Immature natural killer cell (primary cell): ENCODE measurements around the gene PPM1A. TPM values are rescaled to one million over a fixed set of nuclear protein-coding genes. Genes with fewer than 3 reads are reported as not detected.

Source experiments
- DNase-seq, 3 donors: peaks; one replicate each; pipeline ENCODE4 v3.0.0; 2022; ENCODE audit warnings: mixed read lengths in 1 of 3
- H3K27ac Mint-ChIP-seq, 6 donors: one replicate each; pipeline ENCODE4 v1.8.0; 2020; ENCODE audit warnings: mixed read lengths in 6 of 6, mild to moderate bottlenecking in 5 of 6, inconsistent platforms in 4 of 6, moderate library complexity in 3 of 6
- H3K27me3 Mint-ChIP-seq, 3 donors: one replicate each; pipeline ENCODE4 v1.8.0; 2020 to 2021; ENCODE audit warnings: low read depth in 3 of 3, mild to moderate bottlenecking in 3 of 3, mixed read lengths in 3 of 3, moderate library complexity in 3 of 3, inconsistent platforms in 1 of 3
- H3K36me3 Mint-ChIP-seq, 3 donors: one replicate each; pipeline ENCODE4 v1.8.0; 2020; ENCODE audit warnings: mixed read lengths in 3 of 3, inconsistent platforms in 2 of 3, mild to moderate bottlenecking in 2 of 3
- H3K4me1 Mint-ChIP-seq, 2 donors: one replicate each; pipeline ENCODE4 v1.8.0; 2020; ENCODE audit warnings: inconsistent platforms in 2 of 2, mild to moderate bottlenecking in 2 of 2, mixed read lengths in 2 of 2, moderate library complexity in 1 of 2
- H3K4me3 Mint-ChIP-seq, 5 donors: one replicate each; pipeline ENCODE4 v1.8.0; 2020; ENCODE audit warnings: mild to moderate bottlenecking in 5 of 5, mixed read lengths in 5 of 5, inconsistent platforms in 3 of 5, moderate library complexity in 3 of 5
- H3K9me3 Mint-ChIP-seq, 6 donors: one replicate each; pipeline ENCODE4 v1.8.0; 2020; ENCODE audit warnings: mild to moderate bottlenecking in 6 of 6, mixed read lengths in 6 of 6, inconsistent platforms in 4 of 6, moderate library complexity in 3 of 6
- polyA plus RNA-seq, 3 donors: library from polyadenylated mRNA; unstranded; fragments of 300-500 nt; fragmentation: Illumina TruSeq; gene quantifications; one replicate each; pipeline ENCODE4 v1.2.3, GENCODE V29; 2021

The PPM1A gene
- polyA plus RNA-seq, 3 donors from 2014 or later, result 31.9 to 46.8 (median 45.5) TPM

DNA sequence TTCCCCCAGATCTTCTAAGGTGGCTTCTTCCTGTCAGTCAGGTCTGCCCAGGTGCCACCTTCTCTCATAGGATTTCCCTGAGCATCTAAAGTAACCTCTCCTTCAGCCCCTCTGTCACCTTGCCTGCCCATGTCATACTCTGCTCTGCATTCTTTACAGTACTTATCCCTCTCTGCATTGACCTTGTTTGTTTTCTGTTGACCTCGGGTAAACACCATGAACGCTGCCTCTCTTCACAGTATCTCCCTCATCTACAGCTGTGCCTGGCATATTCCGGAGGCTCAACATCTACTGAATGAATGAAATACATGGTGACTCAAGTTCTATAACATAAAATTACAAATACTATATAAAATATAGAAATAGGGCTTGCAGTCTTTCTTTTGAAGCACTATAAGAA, 10.1 kb upstream of the PPM1A start:
- DNase-seq, result no peak
- Mint-ChIP-seq H3K9me3 (no peaks in the 10 kb centered on the region), H3K4me1 (no peaks in the 10 kb centered on the region), H3K27me3 (peaks cover 0 to 4% (median 3%) of the 10 kb centered on the region in 3 donors), H3K36me3 (no peaks in the 10 kb centered on the region), H3K4me3 (no peak overlapping the region), H3K27ac (peak overlapping the region in 1 of 6 donors; percentile 11)

DNA sequence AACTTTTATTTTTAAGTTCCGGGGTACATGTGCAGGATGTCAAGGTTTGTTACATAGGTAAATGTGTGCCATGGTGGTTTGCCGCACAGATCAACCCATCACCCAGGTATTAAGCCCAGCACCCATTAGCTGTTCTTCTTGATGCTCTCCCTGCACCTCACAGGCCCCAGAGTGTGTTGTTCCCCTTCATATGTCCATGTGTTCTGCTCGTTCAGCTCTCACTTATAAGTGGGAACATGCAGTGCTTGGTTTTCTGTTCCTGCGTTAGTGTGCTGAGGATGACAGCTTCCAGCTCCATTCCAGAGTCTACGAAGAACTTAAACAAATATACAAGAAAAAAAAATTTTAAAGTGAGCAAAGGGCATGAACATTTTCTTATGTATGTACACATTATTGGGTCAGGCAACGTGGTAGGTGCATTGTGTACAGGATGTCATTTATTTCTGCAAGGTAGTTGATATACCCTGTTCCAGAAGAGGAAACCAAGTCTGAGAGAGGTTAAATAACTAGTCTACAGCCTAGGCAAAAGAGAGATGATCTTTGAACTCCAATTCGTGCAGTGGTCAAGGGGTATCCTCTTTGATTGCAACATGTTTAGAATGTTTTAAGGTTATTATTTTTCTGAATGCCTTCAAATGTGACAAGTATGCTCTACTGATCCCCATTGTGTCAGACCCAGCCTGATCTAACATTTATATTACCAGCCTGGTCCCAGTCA, 8.7 kb upstream of the PPM1A start:
- no peak overlapping the region for H3K4me3 Mint-ChIP-seq
- peaks cover 0 to 2% (median 0%) of the 10 kb centered on the region in 3 donors for H3K36me3 Mint-ChIP-seq
- H3K9me3 Mint-ChIP-seq, result no peaks in the 10 kb centered on the region
- no peak overlapping the region for H3K27ac Mint-ChIP-seq
- DNase-seq, result no peak
- peaks cover 0 to 3% (median 2%) of the 10 kb centered on the region in 3 donors for H3K27me3 Mint-ChIP-seq
- H3K4me1 Mint-ChIP-seq, result no peaks in the 10 kb centered on the region

DNA sequence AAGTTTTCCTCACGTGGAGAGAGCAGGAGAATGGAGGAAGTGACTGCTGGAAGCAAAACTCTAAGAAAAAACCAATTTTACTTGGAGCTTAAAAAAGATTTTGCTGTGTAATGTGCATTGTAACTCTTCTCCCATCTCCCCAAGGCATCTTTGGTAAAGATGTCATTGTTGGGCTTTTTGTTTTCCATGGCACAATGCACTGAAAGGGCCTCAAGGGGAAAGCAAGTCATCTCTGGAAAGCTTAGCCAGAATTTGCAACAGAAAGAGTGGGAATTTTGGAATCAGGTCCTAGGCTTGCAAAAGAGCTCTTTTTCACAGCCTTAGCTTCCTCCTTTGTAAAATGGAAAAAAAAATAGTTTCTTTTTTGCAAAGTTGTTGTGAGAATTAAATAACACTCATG, 7.9 kb upstream of the PPM1A start:
- Mint-ChIP-seq H3K36me3 (peaks cover 0 to 3% (median 0%) of the 10 kb centered on the region in 3 donors), H3K27me3 (peaks cover 0 to 2% (median under 1%) of the 10 kb centered on the region in 3 donors), H3K4me1 (no peaks in the 10 kb centered on the region), H3K27ac (no peak overlapping the region), H3K9me3 (no peaks in the 10 kb centered on the region), H3K4me3 (no peak overlapping the region)
- no peak for DNase-seq

DNA sequence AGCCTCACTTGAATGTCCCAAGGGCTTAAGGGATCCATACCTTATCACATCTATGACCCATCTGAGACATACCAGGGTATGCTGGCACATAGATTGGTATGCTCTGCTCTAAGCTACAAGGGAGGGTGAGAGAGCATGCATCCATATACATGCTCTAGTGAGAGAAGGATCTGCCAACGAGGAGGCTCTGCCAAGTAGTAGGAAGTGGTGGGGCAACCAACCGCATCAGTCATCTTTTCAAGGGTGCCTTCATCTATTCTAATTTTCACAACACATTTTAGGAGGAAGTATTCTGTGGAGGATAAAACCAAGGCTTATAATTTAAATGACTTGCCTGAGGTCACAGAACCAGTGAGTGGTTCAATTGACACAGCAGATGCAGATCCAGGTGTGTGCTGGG, 6.6 kb upstream of the PPM1A start:
- Mint-ChIP-seq H3K27ac (no peak overlapping the region), H3K4me1 (peaks cover 5 to 6% of the 10 kb centered on the region in 2 donors), H3K27me3 (peaks cover 0 to 3% (median 3%) of the 10 kb centered on the region in 3 donors), H3K36me3 (peaks cover 0 to 3% (median 0%) of the 10 kb centered on the region in 3 donors), H3K9me3 (no peaks in the 10 kb centered on the region), H3K4me3 (no peak overlapping the region)
- no peak for DNase-seq

DNA sequence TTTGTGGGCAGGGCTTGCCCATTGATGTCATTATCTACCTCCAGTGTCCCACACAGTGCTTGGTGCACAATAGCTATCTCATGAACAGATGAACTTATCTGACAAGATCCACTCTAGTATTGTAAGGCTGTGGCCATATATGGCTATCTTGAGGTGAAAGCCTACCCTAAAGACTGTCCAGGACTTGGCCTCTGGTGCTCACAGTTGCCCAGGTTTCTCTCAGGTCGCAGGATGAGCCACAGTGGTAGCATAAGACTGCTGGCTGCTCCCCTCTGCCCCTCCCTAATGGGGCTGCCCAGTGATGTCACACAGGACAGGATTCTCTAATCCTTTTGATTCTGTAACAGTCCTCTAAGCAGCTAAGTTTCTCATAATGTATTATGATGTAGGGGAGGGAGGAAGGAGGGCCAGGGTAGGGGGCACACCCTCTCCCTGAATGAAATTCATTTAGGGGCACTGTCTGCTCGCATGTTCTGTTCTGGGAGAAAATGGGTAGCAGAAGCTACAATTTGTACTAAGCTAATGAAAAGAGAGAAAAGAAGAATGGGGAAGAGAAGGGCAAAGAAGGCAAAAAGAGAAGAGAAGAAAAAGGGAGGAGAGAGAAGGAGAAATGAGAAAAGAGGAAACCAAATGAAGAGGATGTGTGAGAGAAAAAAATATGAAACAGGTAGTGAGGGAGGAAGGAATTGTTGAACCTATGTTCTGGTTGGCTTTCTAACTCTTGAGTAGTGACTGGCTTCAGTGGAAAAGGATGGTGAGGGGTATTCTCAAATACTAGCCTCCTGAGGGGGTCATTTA, 3.4 kb upstream of the PPM1A start:
- peaks cover 18 to 25% (median 24%) of the 10 kb centered on the region in 3 donors for H3K27me3 Mint-ChIP-seq
- H3K27ac Mint-ChIP-seq, result peak overlapping the region in 3 of 6 donors; percentile 9 to 17 (median 14)
- no peak for DNase-seq
- H3K9me3 Mint-ChIP-seq, result no peaks in the 10 kb centered on the region
- peak overlapping the region in 1 of 5 donors; percentile 0 for H3K4me3 Mint-ChIP-seq
- H3K4me1 Mint-ChIP-seq, result peaks cover 24% of the 10 kb centered on the region in 2 donors
- peaks cover 0 to 3% (median 0%) of the 10 kb centered on the region in 3 donors for H3K36me3 Mint-ChIP-seq

DNA sequence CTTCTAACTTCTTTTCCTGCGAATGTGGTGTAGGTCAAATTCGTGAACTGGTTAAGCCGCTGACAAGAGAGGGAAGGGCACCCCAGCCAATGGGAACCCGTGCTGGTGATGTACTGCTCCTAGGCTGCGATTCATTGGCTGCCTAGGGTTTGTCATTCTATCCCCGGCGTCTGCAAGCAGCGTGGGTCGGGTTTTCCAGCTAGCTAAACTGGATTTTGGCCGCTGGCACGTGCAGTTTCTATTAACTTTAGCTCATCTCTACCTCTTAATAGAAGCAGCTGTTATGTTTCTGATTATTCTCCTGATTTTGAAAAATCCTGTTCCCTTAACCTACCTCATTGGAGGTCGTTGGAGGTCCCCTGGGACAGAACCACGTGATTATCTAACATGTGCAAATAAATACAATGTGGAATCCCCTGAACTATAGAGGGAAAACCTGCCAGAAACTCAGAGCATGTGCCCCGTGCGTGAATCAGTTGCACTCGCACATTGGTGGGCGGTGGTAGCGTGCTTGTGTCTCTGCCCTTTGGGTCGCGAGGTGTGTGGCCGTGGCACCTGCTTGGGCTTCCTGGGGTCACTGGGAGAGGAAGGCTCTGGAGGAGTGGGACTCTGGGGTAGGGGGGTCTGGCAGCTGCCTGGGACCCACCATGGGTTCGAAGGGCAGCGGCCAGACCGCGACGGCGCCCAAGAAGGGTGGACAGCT, 876 bp upstream of the PPM1A start:
- peaks cover 22 to 29% (median 23%) of the 10 kb centered on the region in 3 donors for H3K27me3 Mint-ChIP-seq
- DNase-seq, result peak; percentile 81 to 83 (median 82)
- H3K4me1 Mint-ChIP-seq, result peaks cover 49 to 50% of the 10 kb centered on the region in 2 donors
- peak overlapping the region; percentile 87 to 99 (median 96) for H3K4me3 Mint-ChIP-seq
- peak overlapping the region; percentile 97 to 100 (median 100) for H3K27ac Mint-ChIP-seq
- H3K9me3 Mint-ChIP-seq, result no peaks in the 10 kb centered on the region
- H3K36me3 Mint-ChIP-seq, result peaks cover 0 to 3% (median 0%) of the 10 kb centered on the region in 3 donors

DNA sequence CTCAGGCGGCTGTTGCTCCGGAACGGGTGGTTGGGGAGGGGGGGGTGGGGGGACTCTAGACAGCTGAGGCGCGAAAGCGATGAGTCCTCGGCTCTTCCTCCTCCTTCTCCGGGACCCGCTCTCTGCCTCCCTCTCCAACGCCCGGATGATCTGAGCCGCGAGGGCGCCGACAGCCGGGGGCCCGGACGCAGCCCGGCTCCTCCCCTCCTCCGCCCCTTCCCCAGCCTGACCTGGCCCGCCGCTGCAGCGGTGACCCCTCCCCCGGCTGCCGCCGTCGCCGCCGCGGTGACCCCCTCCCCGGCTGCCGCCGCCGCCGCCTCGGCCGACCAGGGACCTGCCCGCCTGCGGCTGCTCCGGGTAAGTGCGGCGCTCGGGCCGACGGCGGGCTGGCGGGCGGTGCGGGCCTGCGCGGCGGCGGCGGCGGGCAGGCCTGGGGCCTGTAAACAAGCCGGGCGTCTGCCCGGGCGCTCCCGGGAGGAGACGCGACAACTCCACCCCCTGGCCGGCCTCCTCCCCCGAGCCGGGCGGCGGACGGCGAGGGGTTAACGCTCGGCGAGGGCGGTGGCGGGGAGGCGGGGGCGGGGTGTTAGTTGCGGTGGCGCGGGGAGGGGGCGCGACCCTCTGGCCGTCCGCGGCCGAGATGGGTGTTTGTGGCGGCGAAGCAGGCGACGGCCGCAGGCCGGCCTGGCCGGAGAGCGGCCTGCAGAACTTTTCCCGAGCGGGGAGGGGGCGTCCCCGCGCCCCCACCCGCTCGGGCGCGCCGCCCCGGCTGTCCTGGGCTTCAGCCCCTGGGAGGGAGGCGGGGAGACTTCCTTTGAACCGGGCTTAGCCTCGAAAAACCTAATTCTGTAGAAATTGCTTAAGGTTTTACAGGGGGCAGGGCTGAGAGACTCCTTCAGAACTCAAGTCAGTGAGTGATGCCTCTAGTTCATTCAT, 568 bp downstream of the PPM1A start:
- Mint-ChIP-seq H3K36me3 (peaks cover 0 to 3% (median 0%) of the 10 kb centered on the region in 3 donors), H3K9me3 (no peaks in the 10 kb centered on the region), H3K4me1 (peaks cover 56 to 63% of the 10 kb centered on the region in 2 donors), H3K4me3 (peak overlapping the region; percentile 87 to 99 (median 96)), H3K27me3 (peaks cover 22 to 30% (median 23%) of the 10 kb centered on the region in 3 donors), H3K27ac (peak overlapping the region; percentile 83 to 100 (median 92))
- peak; percentile 67 to 77 (median 73) for DNase-seq

DNA sequence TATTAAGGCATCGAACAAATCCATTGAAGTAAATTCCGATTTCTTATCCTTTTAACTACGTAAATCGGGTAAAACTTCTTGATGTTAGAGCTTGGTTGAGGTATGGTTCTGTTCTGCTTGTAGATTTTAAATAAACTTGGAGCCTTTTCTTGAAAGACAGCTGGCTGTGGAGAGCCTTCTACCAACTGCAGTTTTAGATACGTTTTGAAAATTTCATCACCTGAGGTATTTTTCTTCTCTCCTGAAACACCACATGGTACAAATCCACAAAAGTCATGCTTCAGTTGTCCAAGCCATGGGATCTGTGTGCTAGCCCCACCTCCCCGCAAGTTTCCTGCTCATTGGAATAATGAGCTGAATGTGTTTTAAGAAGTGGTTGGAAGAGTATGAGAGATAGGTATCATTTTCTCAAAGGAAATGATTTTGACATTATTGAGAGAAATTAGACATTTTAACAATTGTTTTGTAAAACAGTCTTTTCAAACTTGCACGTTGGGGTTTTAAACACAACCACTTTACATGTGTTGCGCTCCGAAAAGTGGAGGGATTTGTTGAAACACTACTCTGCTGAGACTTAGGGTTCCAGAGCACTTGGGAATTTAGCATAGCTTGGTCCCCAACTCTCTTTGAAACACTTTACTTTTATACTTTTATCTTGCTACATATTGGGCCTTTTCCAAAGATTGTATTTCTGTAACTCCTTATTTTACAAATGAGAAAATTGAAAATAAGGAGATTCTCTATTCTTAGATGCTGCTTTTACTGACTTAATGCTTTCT, 1.4 kb downstream of the PPM1A start:
- Mint-ChIP-seq H3K36me3 (no peaks in the 10 kb centered on the region), H3K27me3 (peaks cover 22 to 30% (median 23%) of the 10 kb centered on the region in 3 donors), H3K4me3 (peak overlapping the region; percentile 86 to 87 (median 87)), H3K9me3 (no peaks in the 10 kb centered on the region), H3K27ac (peak overlapping the region; percentile 72 to 92 (median 88)), H3K4me1 (peaks cover 61 to 71% of the 10 kb centered on the region in 2 donors)
- DNase-seq, result no peak

DNA sequence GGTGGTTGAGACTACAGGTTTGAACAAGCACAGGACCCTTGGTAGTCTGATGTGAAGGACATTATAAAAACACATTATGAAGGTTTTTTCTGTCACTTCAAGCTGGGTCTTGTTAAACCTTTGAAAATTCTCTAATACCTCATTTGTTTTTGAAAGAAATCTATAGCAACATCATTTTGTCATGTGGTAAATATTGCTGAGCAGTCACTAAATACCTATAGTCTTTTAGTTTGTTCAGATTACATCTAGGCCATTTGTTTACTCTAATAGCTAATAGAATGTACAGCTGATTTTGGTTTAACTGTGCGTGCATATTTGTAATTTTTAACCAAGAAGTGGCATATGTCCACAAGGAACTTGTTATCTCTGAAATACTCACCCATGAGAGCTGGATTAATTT, 2.9 kb downstream of the PPM1A start:
- peaks cover 69 to 83% of the 10 kb centered on the region in 2 donors for H3K4me1 Mint-ChIP-seq
- no peak for DNase-seq
- peaks cover 22 to 29% (median 23%) of the 10 kb centered on the region in 3 donors for H3K27me3 Mint-ChIP-seq
- peak overlapping the region; percentile 63 to 87 (median 87) for H3K4me3 Mint-ChIP-seq
- H3K27ac Mint-ChIP-seq, result peak overlapping the region in 4 of 6 donors; percentile 7 to 72 (median 52)
- no peaks in the 10 kb centered on the region for H3K9me3 Mint-ChIP-seq
- no peaks in the 10 kb centered on the region for H3K36me3 Mint-ChIP-seq

DNA sequence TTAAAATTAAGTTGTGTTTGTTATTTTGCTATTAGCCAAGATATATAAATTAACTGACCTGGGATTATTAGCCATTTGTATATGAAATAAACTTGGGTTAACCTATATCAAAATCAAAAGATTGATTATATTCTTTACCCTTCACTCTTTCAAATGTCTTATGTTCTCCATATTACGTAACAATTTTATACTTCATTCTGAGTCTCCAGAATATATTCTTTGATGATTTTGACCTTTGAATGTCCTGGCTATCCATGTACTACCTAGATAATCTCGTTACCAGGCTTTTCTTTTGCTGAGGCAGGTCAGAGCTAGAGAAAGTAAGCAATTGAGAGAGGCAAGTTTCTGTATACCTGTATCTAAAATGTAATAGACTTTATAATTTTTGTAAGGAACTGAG, 3.6 kb downstream of the PPM1A start:
- no peak for DNase-seq
- Mint-ChIP-seq H3K9me3 (no peaks in the 10 kb centered on the region), H3K36me3 (no peaks in the 10 kb centered on the region), H3K4me3 (peak overlapping the region in 2 of 5 donors; percentile 3 to 87), H3K27ac (no peak overlapping the region), H3K4me1 (peaks cover 64 to 84% of the 10 kb centered on the region in 2 donors), H3K27me3 (peaks cover 20 to 28% (median 21%) of the 10 kb centered on the region in 3 donors)

DNA sequence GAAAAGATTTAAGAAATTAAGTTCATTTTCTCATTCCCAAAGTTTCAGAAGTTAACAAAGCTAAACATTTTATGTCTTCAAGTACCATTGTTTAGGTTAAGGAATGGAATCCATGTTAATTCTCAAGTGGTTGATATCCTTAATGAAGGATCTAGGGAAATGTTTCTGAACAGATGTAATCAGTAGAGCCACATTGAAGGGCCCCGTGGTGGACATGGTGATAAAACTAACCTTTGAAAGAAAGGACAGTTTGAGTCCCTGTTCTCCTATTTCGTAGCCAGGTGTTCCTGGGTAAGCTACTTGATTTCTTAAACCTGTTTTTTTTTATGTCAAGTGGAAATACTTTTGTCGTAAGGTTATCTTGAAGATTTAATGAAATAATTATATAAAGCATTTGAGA, 4.6 kb downstream of the PPM1A start:
- Mint-ChIP-seq H3K4me1 (peaks cover 64 to 85% of the 10 kb centered on the region in 2 donors), H3K9me3 (no peaks in the 10 kb centered on the region), H3K27me3 (peaks cover 10 to 18% (median 10%) of the 10 kb centered on the region in 3 donors), H3K36me3 (no peaks in the 10 kb centered on the region), H3K4me3 (no peak overlapping the region), H3K27ac (no peak overlapping the region)
- no peak for DNase-seq

DNA sequence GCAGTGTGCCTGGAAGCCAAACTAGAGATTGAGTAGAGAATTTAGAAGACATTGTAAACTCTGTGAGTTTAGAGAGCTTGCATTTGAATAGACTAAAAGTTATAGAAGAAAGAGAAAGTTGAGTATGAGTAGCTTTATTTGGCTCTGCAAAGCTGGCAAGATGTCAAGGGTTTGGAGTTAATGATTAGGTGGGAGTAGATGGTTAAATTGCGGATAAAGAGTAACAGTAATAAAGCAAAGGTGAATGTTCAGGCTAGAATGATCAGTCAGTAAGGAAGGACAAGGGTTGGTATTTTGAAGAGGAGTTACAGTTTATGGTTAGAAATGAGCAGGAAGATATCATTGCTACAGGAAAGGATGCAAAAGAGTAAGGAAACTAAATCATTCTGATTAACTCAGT, 5.2 kb downstream of the PPM1A start:
- H3K27ac Mint-ChIP-seq, result peak overlapping the region in 1 of 6 donors; percentile 1
- H3K9me3 Mint-ChIP-seq, result no peaks in the 10 kb centered on the region
- H3K27me3 Mint-ChIP-seq, result peaks cover 7 to 13% (median 7%) of the 10 kb centered on the region in 3 donors
- no peak for DNase-seq
- H3K4me3 Mint-ChIP-seq, result peak overlapping the region in 3 of 5 donors; percentile 0 to 4 (median 2)
- H3K4me1 Mint-ChIP-seq, result peaks cover 66 to 90% of the 10 kb centered on the region in 2 donors
- H3K36me3 Mint-ChIP-seq, result no peaks in the 10 kb centered on the region
